ENCODE data around the gene CNDP2. TPM values are rescaled to one million over a fixed set of nuclear protein-coding genes. Genes with fewer than 3 reads are reported as not detected.

CNDP2 gene
- total RNA-seq, 1 donor = 38.4 TPM

GRCh38 chr18:74479486-74480148 is 16.5 kb upstream of the CNDP2 start:
- no peak for DNase-seq (ENCODE audit: low read depth)
- TF ChIP-seq CTCF (IDR thresholded peaks at IDR 0.05; ENCODE audit: insufficient read depth, low read depth, low read length) = no peak
- H3K4me3 ChIP-seq (ENCODE audit: low read depth, low read length) = no peak overlapping the region

GRCh38 chr18:74480149-74480651 is 16.0 kb upstream of the CNDP2 start:
- DNase-seq (ENCODE audit: low read depth) = no peak
- no peak overlapping the region for H3K4me3 ChIP-seq (ENCODE audit: low read depth, low read length)
- TF ChIP-seq CTCF (IDR thresholded peaks at IDR 0.05; ENCODE audit: insufficient read depth, low read depth, low read length) = no peak

- TF ChIP-seq CTCF (IDR thresholded peaks at IDR 0.05; ENCODE audit: insufficient read depth, low read depth, low read length) = no peak
- no peak for DNase-seq (ENCODE audit: low read depth)
These were observed 13.5 kb upstream of the CNDP2 start for GRCh38 chr18:74482697-74483096.

GRCh38 chr18:74486119-74486849 is 9.9 kb upstream of the CNDP2 start:
- DNase-seq (ENCODE audit: low read depth) = no peak
- TF ChIP-seq CTCF (IDR thresholded peaks at IDR 0.05; ENCODE audit: insufficient read depth, low read depth, low read length) = no peak
- no peak overlapping the region for H3K4me3 ChIP-seq (ENCODE audit: low read depth, low read length)

More at GRCh38 chr18:74482697-74483096, 13.5 kb upstream of the CNDP2 start:
- no peak overlapping the region for H3K4me3 ChIP-seq (ENCODE audit: low read depth, low read length)

GRCh38 chr18:74488354-74488753 is 7.8 kb upstream of the CNDP2 start:
- no peak overlapping the region for H3K4me3 ChIP-seq (ENCODE audit: low read depth, low read length)
- TF ChIP-seq CTCF (IDR thresholded peaks at IDR 0.05; ENCODE audit: insufficient read depth, low read depth, low read length) = no peak
- DNase-seq (ENCODE audit: low read depth) = no peak

GRCh38 chr18:74488864-74489263 is 7.3 kb upstream of the CNDP2 start:
- no peak for TF ChIP-seq CTCF (IDR thresholded peaks at IDR 0.05; ENCODE audit: insufficient read depth, low read depth, low read length)
- DNase-seq (ENCODE audit: low read depth) = no peak
- H3K4me3 ChIP-seq (ENCODE audit: low read depth, low read length) = no peak overlapping the region
